ENCODE results near the gene SEMA3G. TPM values are rescaled to one million over a fixed set of nuclear protein-coding genes. Genes with fewer than 3 reads are reported as not detected.
A peak's percentile ranks its signal among the peaks of the same experiment; 100 is the strongest.

SEMA3G gene
- total RNA-seq, 1 experiment from 2014 or later: 0.77 TPM

- peaks cover 30% of the 10 kb centered on the region for H3K4me1 ChIP-seq (ENCODE audit: insufficient read depth, low read length)
- intact Hi-C loops (cut with micrococcal nuclease): no loop called here
- H3K4me2 ChIP-seq (ENCODE audit: low read length): peak overlapping the region; percentile 99
- no peaks in the 10 kb centered on the region for H3F3A ChIP-seq (ENCODE audit: low read length, unreplicated experiment)
- no peak overlapping the region for H3K27ac ChIP-seq (ENCODE audit: low read length)
- BruUV-seq (replicated peaks): no TSS peak
- H3K9me3 ChIP-seq (ENCODE audit: low read length): no peaks in the 10 kb centered on the region
- no peak for ATAC-seq
- TF ChIP-seq CTCF (conservative IDR thresholded peaks at IDR 0.05; ENCODE audit: low read depth, low read length) (no peak), EZH2 (IDR thresholded peaks at IDR 0.05; ENCODE audit: low read length, unreplicated experiment) (no peak), EZH2phosphoT487 (IDR thresholded peaks at IDR 0.05; ENCODE audit: borderline replicate concordance, low read length) (no peak)
- POLR2A ChIA-PET (ENCODE audit: unreplicated experiment): no interaction called here
- no peaks in the 10 kb centered on the region for H4K20me1 ChIP-seq (ENCODE audit: low read length)
- peak overlapping the region; percentile 96; the same call in 1 of the 2 replicates for H3K9ac ChIP-seq (ENCODE audit: low read length)
- no peak overlapping the region for H2AFZ ChIP-seq (ENCODE audit: low read length)
- H3K79me2 ChIP-seq (ENCODE audit: low read length): peaks cover 40% of the 10 kb centered on the region
- H3K4me3 ChIP-seq (ENCODE audit: low read length): peak overlapping the region; percentile 99; the same call in 1 of the 2 replicates
- no peaks in the 10 kb centered on the region for H3K9me2 ChIP-seq (replicated peaks; ENCODE audit: low read length)
- peaks cover 41% of the 10 kb centered on the region for H3K36me3 ChIP-seq (ENCODE audit: low read depth, low read length)
- DNase-seq: no peak
- CTCF ChIA-PET: no interaction called here
- no peaks in the 10 kb centered on the region for H3K27me3 ChIP-seq (ENCODE audit: low read length)
Measured at GRCh38 chr3:52408466-52408865, 36.4 kb downstream of the SEMA3G start.

- H3F3A ChIP-seq (ENCODE audit: low read length, unreplicated experiment): no peaks in the 10 kb centered on the region
- ChIA-PET CTCF (no interaction called here), POLR2A (ENCODE audit: unreplicated experiment) (no interaction called here)
- H3K9me2 ChIP-seq (replicated peaks; ENCODE audit: low read length): no peaks in the 10 kb centered on the region
- no TSS peak for BruUV-seq (replicated peaks)
- peaks cover 48% of the 10 kb centered on the region for H3K36me3 ChIP-seq (ENCODE audit: low read depth, low read length)
- no peaks in the 10 kb centered on the region for H3K9me3 ChIP-seq (ENCODE audit: low read length)
- DNase-seq: no peak
- no peaks in the 10 kb centered on the region for H3K27me3 ChIP-seq (ENCODE audit: low read length)
- H2AFZ ChIP-seq (ENCODE audit: low read length): no peak overlapping the region
- H3K4me3 ChIP-seq (ENCODE audit: low read length): no peak overlapping the region
- TF ChIP-seq EZH2phosphoT487 (IDR thresholded peaks at IDR 0.05; ENCODE audit: borderline replicate concordance, low read length): no peak
- no peak for TF ChIP-seq EZH2 (IDR thresholded peaks at IDR 0.05; ENCODE audit: low read length, unreplicated experiment)
- TF ChIP-seq CTCF (conservative IDR thresholded peaks at IDR 0.05; ENCODE audit: low read depth, low read length): no peak
- H3K4me1 ChIP-seq (ENCODE audit: insufficient read depth, low read length): peaks cover 26% of the 10 kb centered on the region
- no peak overlapping the region for H3K9ac ChIP-seq (ENCODE audit: low read length)
- intact Hi-C loops (cut with micrococcal nuclease): no loop called here
- H4K20me1 ChIP-seq (ENCODE audit: low read length): no peaks in the 10 kb centered on the region
- no peak overlapping the region for H3K27ac ChIP-seq (ENCODE audit: low read length)
- peaks cover 40% of the 10 kb centered on the region for H3K79me2 ChIP-seq (ENCODE audit: low read length)
- no peak overlapping the region for H3K4me2 ChIP-seq (ENCODE audit: low read length)
- ATAC-seq: no peak
Measured at GRCh38 chr3:52407779-52408178, 37.1 kb downstream of the SEMA3G start.

GRCh38 chr3:52406791-52407510 is 38.0 kb downstream of the SEMA3G start:
- ATAC-seq (no peak), DNase-seq (no peak)
- ChIA-PET CTCF (no interaction called here), POLR2A (ENCODE audit: unreplicated experiment) (no interaction called here)
- no peak overlapping the region for H3K4me2 ChIP-seq (ENCODE audit: low read length)
- H3K4me3 ChIP-seq (ENCODE audit: low read length): no peak overlapping the region
- H3F3A ChIP-seq (ENCODE audit: low read length, unreplicated experiment): no peaks in the 10 kb centered on the region
- H3K4me1 ChIP-seq (ENCODE audit: insufficient read depth, low read length): peaks cover 18% of the 10 kb centered on the region
- H3K36me3 ChIP-seq (ENCODE audit: low read depth, low read length): peaks cover 55% of the 10 kb centered on the region
- no peaks in the 10 kb centered on the region for H4K20me1 ChIP-seq (ENCODE audit: low read length)
- intact Hi-C loops (cut with micrococcal nuclease): no loop called here
- no peak overlapping the region for H3K27ac ChIP-seq (ENCODE audit: low read length)
- H3K9ac ChIP-seq (ENCODE audit: low read length): no peak overlapping the region
- no peak for TF ChIP-seq CTCF (conservative IDR thresholded peaks at IDR 0.05; ENCODE audit: low read depth, low read length)
- no peak for TF ChIP-seq EZH2phosphoT487 (IDR thresholded peaks at IDR 0.05; ENCODE audit: borderline replicate concordance, low read length)
- no peak for TF ChIP-seq EZH2 (IDR thresholded peaks at IDR 0.05; ENCODE audit: low read length, unreplicated experiment)
- H3K9me2 ChIP-seq (replicated peaks; ENCODE audit: low read length): no peaks in the 10 kb centered on the region
- no TSS peak for BruUV-seq (replicated peaks)
- no peaks in the 10 kb centered on the region for H3K27me3 ChIP-seq (ENCODE audit: low read length)
- peaks cover 39% of the 10 kb centered on the region for H3K79me2 ChIP-seq (ENCODE audit: low read length)
- H3K9me3 ChIP-seq (ENCODE audit: low read length): no peaks in the 10 kb centered on the region
- H2AFZ ChIP-seq (ENCODE audit: low read length): no peak overlapping the region
